ENCODE measurements around the gene PER1.

Gene PER1

GRCh38 chr17:8096541-8096940 lies 55.7 kb downstream of the PER1 start:
- no peak for DNase-seq (ENCODE audit: low spot score)

GRCh38 chr17:8095361-8095760 lies 56.8 kb downstream of the PER1 start:
- DNase-seq (ENCODE audit: low spot score): no peak

- DNase-seq (ENCODE audit: low spot score): no peak
Observed at GRCh38 chr17:8091033-8091687, 61.0 kb downstream of the PER1 start.

Data from CD4-positive, alpha-beta T cell treated with Interleukin-15 for 4 hours (primary cell).